Measurements from ENCODE around the gene GREB1L. TPM values are rescaled to one million over a fixed set of nuclear protein-coding genes. Genes with fewer than 3 reads are reported as not detected.

Gene GREB1L
- total RNA-seq, 3 donors from 2014 or later = 0.26 to 1.0 (median 0.29) TPM

DNA sequence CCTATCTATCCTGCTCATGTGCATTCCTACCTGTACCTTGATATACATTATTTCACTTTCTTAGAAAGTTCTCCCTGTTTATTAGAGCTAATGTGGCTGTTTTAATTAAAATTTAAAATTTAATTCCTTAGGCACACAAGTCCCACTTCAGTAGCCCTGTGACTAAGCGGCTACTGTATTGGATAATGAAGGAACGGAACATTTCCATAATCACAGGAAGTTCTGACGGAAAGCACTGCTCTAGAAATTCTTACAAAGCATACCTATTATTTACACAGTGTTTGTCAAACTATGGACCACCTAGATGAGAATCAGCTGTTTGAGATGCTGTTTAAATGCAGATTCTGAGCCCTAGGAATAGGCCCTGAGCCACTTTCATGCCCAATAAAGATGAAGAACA lies 13.2 kb downstream of the GREB1L start:
- ATAC-seq = no peak
- TF ChIP-seq, protein P1, sequence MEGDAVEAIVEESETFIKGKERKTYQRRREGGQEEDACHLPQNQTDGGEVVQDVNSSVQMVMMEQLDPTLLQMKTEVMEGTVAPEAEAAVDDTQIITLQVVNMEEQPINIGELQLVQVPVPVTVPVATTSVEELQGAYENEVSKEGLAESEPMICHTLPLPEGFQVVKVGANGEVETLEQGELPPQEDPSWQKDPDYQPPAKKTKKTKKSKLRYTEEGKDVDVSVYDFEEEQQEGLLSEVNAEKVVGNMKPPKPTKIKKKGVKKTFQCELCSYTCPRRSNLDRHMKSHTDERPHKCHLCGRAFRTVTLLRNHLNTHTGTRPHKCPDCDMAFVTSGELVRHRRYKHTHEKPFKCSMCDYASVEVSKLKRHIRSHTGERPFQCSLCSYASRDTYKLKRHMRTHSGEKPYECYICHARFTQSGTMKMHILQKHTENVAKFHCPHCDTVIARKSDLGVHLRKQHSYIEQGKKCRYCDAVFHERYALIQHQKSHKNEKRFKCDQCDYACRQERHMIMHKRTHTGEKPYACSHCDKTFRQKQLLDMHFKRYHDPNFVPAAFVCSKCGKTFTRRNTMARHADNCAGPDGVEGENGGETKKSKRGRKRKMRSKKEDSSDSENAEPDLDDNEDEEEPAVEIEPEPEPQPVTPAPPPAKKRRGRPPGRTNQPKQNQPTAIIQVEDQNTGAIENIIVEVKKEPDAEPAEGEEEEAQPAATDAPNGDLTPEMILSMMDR (IDR thresholded peaks at IDR 0.05) = no peak
- DNase-seq = no peak
- intact Hi-C loops (cut with DNase I, micrococcal nuclease) = no loop called here
- no peaks in the 10 kb centered on the region for H3K9me3 ChIP-seq
- H3K4me1 ChIP-seq (ENCODE audit: low read depth) = no peaks in the 10 kb centered on the region
- no peak overlapping the region for H3K4me3 ChIP-seq
- no peaks in the 10 kb centered on the region for H3K36me3 ChIP-seq (ENCODE audit: low read depth)

DNA sequence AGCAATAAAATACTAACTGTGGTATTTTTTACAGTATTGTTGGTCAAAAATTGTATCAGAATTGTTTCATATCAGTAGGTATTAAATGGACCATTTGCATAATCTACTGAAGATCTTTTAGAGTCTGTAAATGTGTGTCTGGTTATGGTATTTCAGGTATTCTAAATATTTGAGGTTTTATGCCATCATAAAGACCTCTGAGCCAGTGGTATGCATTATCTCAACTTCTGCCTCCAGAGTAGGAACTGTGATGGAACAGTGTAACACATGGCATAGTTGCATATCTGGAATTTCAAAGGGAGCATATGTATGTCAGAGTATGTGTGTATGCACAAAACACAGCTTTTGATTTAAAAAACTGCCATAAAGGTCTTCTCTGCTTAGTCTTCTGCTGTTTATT lies 15.4 kb downstream of the GREB1L start:
- no peaks in the 10 kb centered on the region for H3K36me3 ChIP-seq (ENCODE audit: low read depth)
- TF ChIP-seq, protein P1 (IDR thresholded peaks at IDR 0.05) = no peak
- no peaks in the 10 kb centered on the region for H3K4me1 ChIP-seq (ENCODE audit: low read depth)
- intact Hi-C loops (cut with DNase I, micrococcal nuclease) = no loop called here
- H3K4me3 ChIP-seq = no peak overlapping the region
- H3K9me3 ChIP-seq = no peaks in the 10 kb centered on the region
- DNase-seq (no peak), ATAC-seq (no peak)

DNA sequence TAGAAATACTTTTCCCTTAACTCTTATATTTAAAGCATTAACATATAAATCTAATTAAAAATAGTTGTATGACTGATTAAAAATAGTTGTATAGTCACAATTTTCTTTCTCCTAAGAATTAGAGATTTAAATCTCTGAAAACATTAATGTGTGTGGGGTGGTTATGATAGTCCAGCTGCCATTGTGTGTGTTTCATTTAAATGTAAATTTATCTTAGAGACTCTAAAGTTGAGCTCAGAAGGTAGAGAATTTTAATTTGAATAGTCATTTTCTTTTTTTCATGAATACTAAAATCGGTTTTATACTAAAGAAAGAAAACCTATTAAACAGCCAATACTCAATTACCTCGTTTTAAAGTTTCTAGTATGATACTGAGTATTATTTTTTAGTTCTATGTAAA lies 18.6 kb downstream of the GREB1L start:
- no peak overlapping the region for H3K4me3 ChIP-seq
- DNase-seq = no peak
- H3K36me3 ChIP-seq (ENCODE audit: low read depth) = no peaks in the 10 kb centered on the region
- no peaks in the 10 kb centered on the region for H3K4me1 ChIP-seq (ENCODE audit: low read depth)
- no peak for ATAC-seq
- intact Hi-C loops (cut with DNase I, micrococcal nuclease) = no loop called here
- TF ChIP-seq, protein P1 (IDR thresholded peaks at IDR 0.05) = no peak
- no peaks in the 10 kb centered on the region for H3K9me3 ChIP-seq

DNA sequence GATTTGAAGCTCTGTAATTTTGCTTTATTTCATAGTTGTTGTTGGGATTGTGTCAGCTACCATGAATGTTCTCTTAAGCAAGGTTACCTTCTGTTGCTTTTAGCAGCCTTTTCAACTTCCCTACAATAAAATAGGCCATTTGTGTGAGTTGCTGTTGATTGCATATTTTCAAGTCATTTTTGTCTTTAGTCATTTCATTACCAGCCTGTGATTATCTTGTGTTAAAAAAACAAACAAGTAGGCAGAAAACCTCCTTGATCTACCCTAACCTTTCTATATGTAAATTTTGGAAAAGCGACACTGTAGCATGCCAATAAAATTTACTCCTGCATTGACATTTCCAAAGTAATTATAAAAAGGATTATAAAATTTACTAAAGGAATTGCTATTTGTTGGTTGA lies 19.3 kb downstream of the GREB1L start:
- H3K9me3 ChIP-seq = no peaks in the 10 kb centered on the region
- no peak overlapping the region for H3K4me3 ChIP-seq
- intact Hi-C loops (cut with DNase I, micrococcal nuclease) = no loop called here
- DNase-seq = no peak
- TF ChIP-seq, protein P1 (IDR thresholded peaks at IDR 0.05) = no peak
- ATAC-seq = no peak
- H3K36me3 ChIP-seq (ENCODE audit: low read depth) = no peaks in the 10 kb centered on the region
- H3K4me1 ChIP-seq (ENCODE audit: low read depth) = no peaks in the 10 kb centered on the region

DNA sequence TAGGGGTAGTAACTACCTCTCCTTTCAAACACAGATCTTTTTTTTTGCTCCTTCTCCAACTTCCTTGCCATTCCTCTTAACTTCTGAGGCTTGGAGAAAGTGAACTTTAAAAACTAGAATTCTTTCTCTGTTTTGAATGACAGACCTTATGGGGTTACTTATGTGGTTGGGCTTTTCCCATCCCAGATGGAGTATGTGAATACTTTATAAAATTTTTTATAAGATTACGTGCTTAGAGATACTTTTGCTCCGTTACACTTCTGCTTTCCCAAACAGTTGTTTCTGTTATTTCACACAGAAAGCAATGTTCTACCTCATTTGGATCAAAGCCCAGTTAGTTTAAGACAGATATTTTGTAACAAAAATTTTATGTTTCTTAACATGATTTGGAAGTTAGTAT lies 20.2 kb downstream of the GREB1L start:
- no peak for DNase-seq
- intact Hi-C loops (cut with DNase I, micrococcal nuclease) = no loop called here

More for the DNA sequence above, 20.2 kb downstream of the GREB1L start:
- no peaks in the 10 kb centered on the region for H3K9me3 ChIP-seq
- H3K36me3 ChIP-seq (ENCODE audit: low read depth) = no peaks in the 10 kb centered on the region
- no peaks in the 10 kb centered on the region for H3K4me1 ChIP-seq (ENCODE audit: low read depth)
- TF ChIP-seq, protein P1 (IDR thresholded peaks at IDR 0.05) = no peak
- no peak for ATAC-seq
- H3K4me3 ChIP-seq = no peak overlapping the region

Measured in mucosa of descending colon (tissue), 3 donors.